ENCODE data around the gene DRD2.
"Not testable (repeated sequence)": the region's sequence is repeated elsewhere in the genome, so short reads cannot be mapped to it uniquely, and the experiment has no call there.

DRD2 gene

GRCh38 chr11:113475160-113475761 lies at the start of gene DRD2:
Gene DRD2, minus strand, starts transcription at chr11:113475398. Its CDS starts 50,747 bp downstream, at chr11:113424651.
- DNase-seq (ENCODE audit: low spot score) = no peak

- DNase-seq (ENCODE audit: low spot score) = not testable (repeated sequence)
These were observed 48.7 kb upstream of the DRD2 start for GRCh38 chr11:113523906-113524305.

GRCh38 chr11:113521737-113522517 lies 46.7 kb upstream of the DRD2 start:
- DNase-seq (ENCODE audit: low spot score) = no peak

GRCh38 chr11:113519989-113520613 lies 44.9 kb upstream of the DRD2 start:
- DNase-seq (ENCODE audit: low spot score) = no peak

DNA sequence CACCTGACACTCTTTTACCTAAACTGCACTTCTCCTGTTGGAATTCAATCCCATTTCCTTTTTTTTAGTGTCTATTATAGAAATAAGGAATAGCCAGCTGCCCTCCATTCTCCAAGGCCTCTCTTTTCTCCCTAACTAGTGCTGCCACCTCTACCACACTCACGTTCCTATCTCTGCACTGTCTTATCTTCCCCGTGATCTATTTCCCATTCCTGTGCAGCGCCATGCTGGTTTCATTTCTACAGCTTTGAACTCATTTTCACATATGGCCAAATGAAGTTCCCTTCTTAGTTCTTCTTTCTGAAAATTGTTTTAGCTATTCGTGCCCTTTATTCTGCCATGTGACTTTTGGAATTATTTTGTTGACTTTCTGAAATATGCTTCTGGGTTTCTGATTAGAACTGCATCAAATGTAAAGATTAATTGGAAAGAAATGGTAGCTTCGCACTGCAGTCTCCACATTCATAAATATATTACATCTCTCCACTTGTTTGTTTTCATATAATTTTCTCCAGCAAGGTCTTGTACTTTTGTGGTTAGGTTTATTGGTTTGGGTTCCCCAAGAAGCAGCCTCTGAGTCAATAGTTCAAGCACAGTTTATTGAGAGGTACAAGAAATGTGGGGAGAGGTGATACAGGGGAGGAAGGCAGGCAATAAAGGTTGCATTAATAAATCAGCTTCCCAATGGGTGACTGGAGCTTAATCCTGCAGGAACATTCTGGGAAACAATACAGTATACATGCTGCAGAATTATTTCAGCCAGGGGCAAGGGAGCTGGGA lies 43.7 kb upstream of the DRD2 start:
- no peak for DNase-seq (ENCODE audit: low spot score)

DNA sequence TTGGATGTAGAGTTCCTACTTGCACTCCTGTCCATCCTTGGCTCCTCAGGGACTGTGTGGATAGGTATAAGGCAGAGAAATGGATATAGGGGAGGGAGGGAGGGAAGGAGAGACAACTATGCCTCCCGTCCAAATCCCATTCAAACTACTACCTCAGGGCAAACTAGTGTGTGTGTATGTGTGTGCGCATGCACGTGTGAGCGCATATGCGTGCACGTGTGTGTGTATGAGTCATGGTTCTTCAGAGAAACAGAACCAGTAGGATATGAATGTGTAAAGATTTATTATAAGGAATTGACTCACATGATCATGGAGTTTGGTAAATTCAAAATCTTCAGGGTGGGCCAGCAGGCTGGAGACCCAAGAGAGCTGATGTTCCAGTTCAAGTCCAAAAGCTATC lies 42.2 kb upstream of the DRD2 start:
- DNase-seq (ENCODE audit: low spot score) = no peak

DNA sequence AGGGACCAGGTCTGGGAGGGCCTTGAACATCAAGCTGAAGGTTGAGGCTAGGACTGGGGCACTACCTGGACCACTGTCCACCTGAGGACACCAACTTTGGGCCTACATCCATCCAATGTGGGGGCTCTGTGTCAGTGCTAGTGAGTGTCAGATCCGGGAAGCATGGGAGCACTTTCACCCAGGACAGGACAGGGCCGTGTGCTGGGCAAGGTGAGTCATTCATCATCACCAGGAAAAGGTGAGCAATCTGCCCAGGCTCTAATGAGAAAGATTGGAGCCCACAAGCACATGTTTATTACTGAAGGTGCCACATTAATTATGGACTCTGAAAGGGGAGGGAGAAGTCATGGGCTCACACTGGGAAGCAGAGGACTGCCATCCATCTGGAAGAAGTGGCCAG lies 39.7 kb upstream of the DRD2 start:
- DNase-seq (ENCODE audit: low spot score) = no peak

DNA sequence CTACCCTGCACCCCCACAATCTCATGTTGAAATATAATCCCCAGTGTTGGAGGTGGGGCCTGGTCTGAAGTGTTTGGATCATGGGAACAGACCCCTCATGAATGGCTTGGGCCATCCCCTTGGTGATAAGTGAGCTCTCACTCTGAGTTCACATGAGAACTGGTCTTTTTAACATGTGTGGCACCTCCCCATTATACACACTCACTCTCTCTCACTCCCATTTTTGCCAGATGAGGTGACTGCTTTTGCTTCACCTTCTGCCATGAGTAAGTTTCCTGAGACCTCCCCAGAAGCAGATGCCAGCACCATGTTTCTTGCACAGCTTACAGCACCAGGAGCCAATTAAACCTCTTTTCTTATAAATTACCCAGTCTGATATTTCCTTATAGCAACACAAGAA lies 32.1 kb upstream of the DRD2 start:
- no peak for DNase-seq (ENCODE audit: low spot score)

- DNase-seq (ENCODE audit: low spot score) = no peak
These were observed 31.7 kb upstream of the DRD2 start for GRCh38 chr11:113506893-113507292.

DNA sequence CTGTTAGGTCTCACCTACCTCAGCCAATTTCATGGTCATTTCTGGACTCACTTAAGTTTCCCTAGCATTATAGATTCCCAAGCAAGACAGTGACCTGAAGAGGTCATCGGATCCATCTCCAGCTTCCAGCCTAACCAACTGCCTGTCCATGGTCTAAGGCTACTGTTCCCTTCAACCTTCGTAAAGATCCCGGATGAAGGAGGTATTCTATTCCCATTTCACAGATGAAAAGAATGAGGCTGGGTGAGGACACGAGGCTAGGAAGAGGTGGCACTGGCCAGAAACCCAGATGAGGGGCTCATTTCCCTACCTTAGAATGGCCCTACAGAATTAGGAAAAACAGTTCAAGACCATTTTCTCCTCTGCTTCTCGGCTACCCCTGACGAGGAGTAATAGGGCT lies 31.3 kb upstream of the DRD2 start:
- no peak for DNase-seq (ENCODE audit: low spot score)

- DNase-seq (ENCODE audit: low spot score) = no peak
These were observed 30.6 kb upstream of the DRD2 start for GRCh38 chr11:113505541-113506375.

DNA sequence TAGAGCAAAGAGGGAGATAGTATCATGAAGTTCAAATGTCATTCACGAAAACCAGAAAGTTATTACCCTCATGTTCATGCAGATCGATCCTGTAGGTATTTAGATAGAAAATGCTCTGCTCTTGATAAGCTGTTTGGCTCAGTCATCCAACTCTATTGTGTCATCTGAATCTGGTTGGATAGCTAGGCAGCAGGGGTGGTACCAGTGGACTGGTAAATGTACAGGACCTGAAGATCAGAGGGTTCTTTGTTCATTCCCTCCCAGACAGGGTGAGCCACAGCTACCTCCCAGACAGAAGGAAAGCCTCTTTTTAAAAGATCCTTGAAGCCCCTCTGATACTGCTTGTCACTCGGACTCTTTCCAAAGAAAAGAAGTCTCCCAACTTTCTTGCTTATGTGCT lies 29.8 kb upstream of the DRD2 start:
- DNase-seq (ENCODE audit: low spot score) = no peak

- no peak for DNase-seq (ENCODE audit: low spot score)
These were observed 29.4 kb upstream of the DRD2 start for GRCh38 chr11:113504586-113504985.

DNA sequence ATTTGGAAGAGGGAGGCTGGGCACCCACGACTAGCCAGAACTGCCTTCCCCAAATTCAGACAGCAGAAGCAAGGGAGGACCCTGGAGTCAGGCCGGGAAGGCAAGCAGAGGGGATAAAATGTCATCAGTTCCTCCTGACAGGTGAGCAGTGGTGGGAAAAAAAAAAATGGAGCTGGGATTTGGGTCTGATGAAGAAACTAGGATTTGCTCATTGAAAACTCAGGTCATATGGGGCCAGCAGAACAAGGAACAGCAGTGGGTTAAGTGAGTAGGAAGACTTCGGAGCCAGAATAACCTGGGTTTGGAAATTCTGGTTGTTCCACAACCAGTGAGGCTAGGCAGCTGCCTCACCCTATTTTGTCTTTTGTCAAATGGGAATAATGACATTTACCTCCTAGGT lies 28.9 kb upstream of the DRD2 start:
- no peak for DNase-seq (ENCODE audit: low spot score)

GRCh38 chr11:113497066-113497910 lies 22.1 kb upstream of the DRD2 start:
- no peak for DNase-seq (ENCODE audit: low spot score)

DNA sequence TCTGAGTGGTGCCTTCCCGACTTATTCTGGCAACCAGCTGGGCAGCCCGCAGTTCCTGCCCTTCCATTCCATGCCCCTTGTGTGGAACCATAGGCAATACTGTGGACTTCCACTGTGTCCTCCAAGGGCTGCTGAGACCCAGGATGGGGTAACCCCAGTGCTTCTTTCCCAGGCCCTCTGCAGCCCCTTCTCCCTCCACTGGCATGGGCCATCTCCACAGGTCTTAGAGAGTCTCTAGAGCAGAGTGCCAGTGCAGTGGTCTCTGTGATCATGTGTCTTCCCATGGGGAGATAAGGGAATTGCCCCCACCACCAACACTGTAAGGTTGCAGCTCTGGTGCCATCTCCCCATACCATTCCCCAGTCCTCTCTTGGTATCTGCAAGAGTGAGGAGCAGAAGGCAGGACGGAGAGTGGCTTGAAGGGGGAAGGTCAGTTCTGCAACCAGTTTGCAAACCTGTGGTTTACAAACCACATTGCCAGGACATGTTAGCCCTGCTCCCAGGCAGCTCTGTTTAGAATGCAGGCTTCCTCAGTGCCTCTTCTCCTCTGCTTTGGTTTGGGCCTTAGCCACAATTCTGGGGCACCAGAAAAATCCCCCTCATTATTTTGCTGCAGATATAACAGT lies 20.9 kb upstream of the DRD2 start:
- DNase-seq (ENCODE audit: low spot score) = no peak

- no peak for DNase-seq (ENCODE audit: low spot score)
These were observed 18.8 kb upstream of the DRD2 start for GRCh38 chr11:113494021-113494420.

DNA sequence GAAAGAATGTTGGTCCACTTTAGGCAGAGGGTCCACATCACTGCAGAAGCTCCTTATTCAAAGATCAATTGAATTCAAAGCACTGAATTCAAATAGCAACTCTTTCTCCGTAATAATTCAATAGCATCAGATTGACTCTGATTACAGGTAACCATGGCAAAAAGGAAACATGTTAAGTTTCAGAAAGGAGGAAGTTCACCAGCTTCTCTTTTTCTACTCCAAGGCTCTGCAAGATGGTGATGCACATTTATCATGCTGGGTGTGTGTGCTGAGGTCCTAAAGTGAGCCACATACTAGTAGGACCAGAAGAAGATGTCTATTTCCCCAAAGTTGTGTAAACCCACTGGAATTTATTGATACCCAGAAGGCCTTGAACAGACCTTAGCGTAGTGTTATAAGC lies 18.0 kb upstream of the DRD2 start:
- no peak for DNase-seq (ENCODE audit: low spot score)

GRCh38 chr11:113488931-113489351 lies 13.7 kb upstream of the DRD2 start:
- no peak for DNase-seq (ENCODE audit: low spot score)

- DNase-seq (ENCODE audit: low spot score) = no peak
These were observed 12.4 kb upstream of the DRD2 start for GRCh38 chr11:113487622-113488021.

All from LoVo (cell line).